ENCODE measurements around the gene NALF2.

The NALF2 gene

DNA sequence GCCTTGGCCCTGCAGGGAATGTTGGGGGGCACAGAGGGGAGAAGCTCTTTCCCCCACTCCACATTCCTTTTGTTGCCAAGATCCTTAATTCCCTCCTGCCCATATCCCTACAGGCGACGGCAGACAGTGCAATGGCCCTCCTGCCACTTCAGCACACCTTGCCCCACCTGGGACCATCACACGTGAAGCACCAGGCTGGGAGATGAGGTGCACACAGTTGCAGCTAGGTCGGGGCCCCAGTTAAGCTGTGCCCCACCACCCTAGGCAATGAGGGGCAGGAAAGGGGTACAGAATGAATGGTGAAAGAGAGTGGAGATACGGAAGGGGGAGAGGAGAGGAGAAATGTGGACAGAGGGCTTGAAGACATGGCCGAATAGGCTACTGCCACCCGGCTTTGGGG, 26.2 kb downstream of the NALF2 start:
- DNase-seq: no peak

DNA sequence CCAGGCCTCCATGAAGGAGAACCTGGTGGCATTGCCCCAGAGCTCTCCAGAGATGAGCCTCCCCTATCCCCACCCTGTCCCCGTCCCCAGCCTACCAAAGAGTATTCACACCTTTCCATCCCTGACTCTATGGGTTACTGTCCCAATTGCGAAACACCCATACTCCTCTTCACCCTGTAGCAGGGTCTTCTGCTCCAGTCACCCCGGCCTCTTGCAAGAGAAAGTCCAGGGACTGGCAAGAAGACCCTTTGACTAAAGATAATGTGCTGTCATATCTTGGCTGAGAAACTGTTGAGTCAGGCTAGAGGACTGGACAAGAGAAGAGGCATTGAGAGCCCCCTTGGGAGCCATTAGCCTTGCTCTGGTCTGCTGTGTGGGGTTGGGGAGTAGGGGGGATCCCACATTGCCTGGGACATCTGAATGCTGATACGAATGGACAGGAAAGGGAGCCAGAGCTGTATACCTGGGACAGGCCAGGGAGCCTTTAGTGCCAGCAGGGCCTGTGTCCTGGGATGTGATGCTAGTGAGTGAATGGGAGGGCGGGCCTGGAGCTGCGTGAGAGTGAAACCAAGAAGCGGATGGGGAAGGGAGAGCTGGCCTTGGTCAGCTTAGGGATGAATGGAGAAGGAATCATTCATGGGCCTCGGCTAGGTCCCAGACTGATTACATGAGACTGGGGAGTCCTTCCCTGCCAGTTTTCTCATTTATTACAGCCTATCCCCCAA, 27.1 kb downstream of the NALF2 start:
- no peak for DNase-seq

DNA sequence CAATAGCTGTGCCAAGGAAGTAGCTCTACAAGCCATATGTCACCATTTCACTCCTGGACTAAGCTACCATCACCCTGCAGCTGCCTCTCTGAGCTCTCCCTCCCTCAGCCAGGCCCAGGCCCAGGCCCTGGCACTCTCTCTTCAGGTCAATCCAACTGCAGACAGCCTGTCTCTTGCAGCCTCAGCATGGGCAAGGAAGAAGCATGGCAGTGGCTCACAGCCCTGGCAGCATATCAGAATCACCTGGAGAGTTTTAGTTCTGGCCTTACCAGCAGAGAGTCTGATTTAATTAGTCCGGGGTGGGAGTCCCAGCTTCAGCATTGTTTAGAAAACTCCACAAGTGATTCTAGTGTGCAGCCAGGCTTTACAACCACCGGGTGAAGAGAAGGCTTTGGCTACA, 31.5 kb downstream of the NALF2 start:
- DNase-seq: no peak

DNA sequence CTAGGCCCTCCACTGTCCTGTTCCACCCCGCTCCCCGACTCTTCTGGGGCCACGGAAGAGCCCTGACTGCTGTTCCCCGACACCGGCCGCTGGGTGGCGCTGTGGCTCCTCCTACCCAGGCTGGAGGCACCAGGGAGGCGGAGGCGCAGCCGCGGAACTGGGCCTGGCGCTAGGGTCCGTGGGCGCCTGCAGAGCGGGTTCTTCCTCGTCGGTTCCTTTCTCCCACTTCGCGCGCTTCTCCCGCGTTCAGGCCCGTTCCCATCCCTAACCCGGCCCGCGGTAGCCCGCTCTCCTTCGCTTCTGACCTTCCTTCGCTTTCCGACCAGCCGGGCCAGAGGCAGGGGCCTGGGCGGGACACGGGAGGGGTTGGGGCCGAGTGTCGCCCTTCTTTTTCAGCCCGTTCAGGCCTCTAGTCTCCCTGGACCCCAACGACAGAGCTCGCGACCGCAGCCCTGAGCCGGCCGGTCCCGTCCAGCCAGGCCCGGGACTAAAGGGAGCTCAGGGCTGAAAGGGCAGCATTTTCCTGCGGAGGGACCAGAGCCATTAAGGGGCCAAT, 34.3 kb downstream of the NALF2 start:
- peak; percentile 89 for DNase-seq

DNA sequence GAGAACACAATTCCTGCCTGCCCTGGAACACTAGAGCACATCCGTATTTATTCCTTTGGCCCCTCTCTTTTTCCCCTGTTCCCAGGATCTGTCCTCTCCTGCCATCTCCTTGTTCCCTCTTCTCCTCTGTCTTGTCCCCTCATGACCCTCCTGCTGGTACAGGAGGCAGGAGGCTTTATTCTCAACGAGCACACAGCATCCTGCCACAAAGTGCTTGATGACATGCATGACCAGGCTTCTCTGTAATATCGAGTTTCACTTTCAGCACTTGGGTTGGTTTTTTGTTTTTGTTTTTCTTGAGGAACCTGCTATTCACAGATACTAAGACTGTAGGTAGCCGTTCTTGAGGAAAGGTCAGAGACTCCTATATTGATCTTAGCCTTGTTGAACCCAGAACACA, 35.3 kb downstream of the NALF2 start:
- no peak for DNase-seq

DNA sequence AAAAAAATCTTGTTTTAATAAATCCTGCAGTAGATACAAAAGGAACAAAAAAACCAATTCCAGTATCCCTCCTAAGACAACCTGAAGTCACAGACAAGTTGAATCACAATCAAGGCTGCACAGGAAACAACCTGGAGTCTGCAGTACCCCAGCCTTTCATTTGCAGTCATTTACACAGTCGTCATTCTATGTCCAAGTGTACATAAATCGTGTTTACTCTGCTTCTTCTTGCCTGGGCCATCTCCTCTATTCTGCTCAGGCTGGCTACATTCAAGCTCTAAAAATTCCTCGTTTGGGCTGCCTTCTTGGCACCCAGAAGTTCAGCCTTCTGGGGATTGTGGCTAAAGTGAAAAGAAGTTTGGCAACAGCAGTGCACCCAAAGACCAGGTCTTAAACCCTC, 37.8 kb downstream of the NALF2 start:
- DNase-seq: no peak

DNA sequence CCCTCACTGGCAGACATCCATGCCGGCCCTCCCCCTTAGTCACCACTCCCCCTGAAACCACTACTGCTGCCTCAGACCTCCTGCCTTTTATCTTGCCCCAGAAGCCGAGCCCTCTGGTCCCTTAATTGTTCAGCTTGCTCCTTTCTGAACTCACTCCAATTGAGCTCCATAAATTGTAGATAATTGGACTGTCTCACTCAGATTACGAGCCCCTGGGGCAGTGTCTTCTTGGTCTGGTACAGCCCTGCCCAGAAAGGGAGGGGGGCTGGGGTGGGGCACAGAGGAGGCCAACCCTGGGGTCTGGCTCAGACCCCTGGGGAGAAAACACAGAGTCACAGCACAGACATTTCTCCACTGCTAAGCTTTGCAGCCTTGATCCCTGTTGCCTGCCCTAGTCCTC, 39.4 kb downstream of the NALF2 start:
- no peak for DNase-seq

DNA sequence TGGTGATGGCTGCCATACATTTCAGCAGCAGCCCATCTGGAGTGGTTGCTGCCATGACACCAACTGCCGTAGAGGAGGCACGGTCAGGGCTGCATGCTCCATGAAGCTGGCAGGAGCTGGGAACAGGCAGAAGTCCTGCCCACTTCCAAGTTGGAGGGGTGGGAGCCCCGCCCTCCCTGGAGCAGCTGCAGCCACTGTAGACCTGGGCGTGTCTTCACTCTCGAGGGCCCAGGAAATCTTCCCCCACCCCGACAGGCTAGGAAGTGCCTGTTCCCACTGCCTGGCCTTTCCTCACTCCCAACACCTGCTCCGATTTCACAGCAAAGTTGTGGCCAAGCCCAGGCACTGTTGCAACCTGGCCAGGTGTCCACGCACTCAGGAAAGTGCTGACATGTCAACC, 42.3 kb downstream of the NALF2 start:
- DNase-seq: no peak

DNA sequence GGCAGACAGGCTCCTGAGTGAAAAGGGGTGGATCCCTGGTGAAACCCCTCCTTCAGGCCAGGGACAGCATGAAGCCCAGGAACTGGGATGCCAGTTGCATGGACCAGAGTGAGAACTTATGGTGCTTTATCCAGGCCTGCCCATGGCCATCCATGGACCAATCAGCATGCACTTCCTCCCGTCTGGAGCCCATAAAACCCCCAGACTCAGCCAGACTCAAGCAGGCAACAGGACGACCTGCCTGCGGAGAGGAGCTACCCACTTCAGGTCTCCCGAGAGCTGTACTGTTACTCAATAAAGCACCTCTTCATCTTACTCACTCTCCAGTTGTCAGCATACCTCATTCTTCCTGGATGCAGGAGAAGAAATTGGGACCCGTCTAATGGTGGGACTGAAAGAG, 42.9 kb downstream of the NALF2 start:
- DNase-seq: no peak

DNA sequence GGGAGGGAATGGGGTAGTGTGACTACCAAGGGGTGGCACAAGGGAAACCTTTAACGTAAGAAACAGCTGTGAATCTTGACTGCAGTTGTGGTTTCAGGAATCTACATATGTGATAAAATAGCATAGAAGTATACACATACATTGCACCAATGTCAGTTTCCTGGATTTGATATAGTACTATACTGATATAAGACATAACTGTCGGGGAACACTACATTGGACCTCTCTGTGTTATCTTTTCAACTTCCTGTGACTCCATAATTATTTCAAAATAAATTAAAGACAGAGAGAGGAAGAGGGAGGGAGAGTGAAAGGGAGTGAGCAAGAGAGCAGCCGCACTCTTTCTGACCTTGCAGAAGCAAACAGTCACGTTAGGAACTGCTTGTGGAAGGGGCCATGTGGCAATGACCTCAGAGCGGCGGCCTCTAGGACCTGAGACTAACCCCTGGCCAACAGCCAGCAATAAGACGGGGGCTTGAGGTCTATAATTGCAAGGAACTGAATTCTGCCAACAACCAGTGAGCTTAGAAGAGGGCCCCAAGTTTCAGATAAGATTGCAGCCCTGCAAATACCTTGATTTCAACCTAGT, 47.4 kb downstream of the NALF2 start:
- no peak for DNase-seq

DNA sequence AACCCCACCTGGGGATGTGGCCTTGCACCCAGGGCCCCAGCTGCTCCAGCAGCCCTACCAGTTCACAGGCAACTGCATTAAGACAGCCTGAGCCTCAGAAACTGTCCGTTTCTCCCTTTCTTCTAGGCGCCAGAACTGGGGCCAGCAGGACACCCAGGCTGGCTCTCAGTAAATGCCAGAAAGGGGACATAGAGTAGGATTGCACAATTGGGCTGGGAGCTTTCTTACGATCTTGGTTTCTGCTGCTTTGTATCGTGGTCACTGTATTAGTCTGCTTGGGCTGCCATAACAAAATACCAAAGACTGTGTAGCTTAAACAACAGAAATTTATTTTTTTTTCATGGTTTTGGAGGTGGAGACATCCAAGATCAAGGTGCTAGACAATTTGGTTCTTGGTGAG, 48.4 kb downstream of the NALF2 start:
- no peak for DNase-seq
